H9 (cell line): ENCODE results near the gene H2AZ2. TPM values are rescaled to one million over a fixed set of nuclear protein-coding genes. Genes with fewer than 3 reads are reported as not detected.

Experiments used
- DNase-seq: peaks from one replicate; pipeline ENCODE4 v3.0.0-alpha.2; 2017
- H2AFZ ChIP-seq: one replicate; pipeline ENCODE4 v1.6.1; 2013; ENCODE audit warnings: mild to moderate bottlenecking, low read length, control low read depth, moderate library complexity
- H2AK5ac ChIP-seq: 2 replicates; pipeline ENCODE4 v1.6.1; 2013; ENCODE audit warnings: low read length, control low read depth, mixed read lengths; ENCODE audit not compliant: insufficient read length
- H2BK120ac ChIP-seq: one replicate; pipeline ENCODE4 v1.6.1; 2013; ENCODE audit warnings: low read depth, mild to moderate bottlenecking, low read length, control low read depth, inconsistent platforms; ENCODE audit not compliant: poor library complexity, severe bottlenecking
- H2BK12ac ChIP-seq: 2 replicates; pipeline ENCODE4 v1.6.1; 2013; ENCODE audit warnings: low read length, control low read depth, mixed read lengths, low read depth; ENCODE audit not compliant: insufficient read length
- H2BK15ac ChIP-seq: 2 replicates; pipeline ENCODE4 v1.6.1; 2013; ENCODE audit warnings: low read depth, low read length, control low read depth
- H2BK20ac ChIP-seq: one replicate; pipeline ENCODE4 v1.6.1; 2013; ENCODE audit warnings: low read depth, mild to moderate bottlenecking, low read length, control low read depth, inconsistent platforms; ENCODE audit not compliant: poor library complexity, severe bottlenecking
- H2BK5ac ChIP-seq: 2 replicates; pipeline ENCODE4 v1.6.1; 2013; ENCODE audit warnings: low read length, control low read depth, mixed read lengths; ENCODE audit not compliant: insufficient read length
- H3K14ac ChIP-seq: 2 replicates; pipeline ENCODE4 v1.6.1; 2013; ENCODE audit warnings: low read length, control low read depth; ENCODE audit not compliant: insufficient read depth
- H3K18ac ChIP-seq: 2 replicates; pipeline ENCODE4 v1.6.1; 2013; ENCODE audit warnings: low read depth, mild to moderate bottlenecking, mixed read lengths, low read length, control low read depth; ENCODE audit not compliant: insufficient read length
- H3K23ac ChIP-seq: 2 replicates; pipeline ENCODE4 v1.6.1; 2013; ENCODE audit warnings: low read length, control low read depth, mixed read lengths, low read depth; ENCODE audit not compliant: insufficient read length
- H3K23me2 ChIP-seq: 2 replicates; pipeline ENCODE4 v1.6.1; 2013; ENCODE audit warnings: low read depth, mild to moderate bottlenecking, mixed read lengths, low read length, control low read depth; ENCODE audit not compliant: insufficient read length, poor library complexity, severe bottlenecking
- H3K27ac ChIP-seq: 2 replicates; pipeline ENCODE4 v1.5.1; 2013; ENCODE audit warnings: low read length, control low read depth, mixed read lengths, low read depth; ENCODE audit not compliant: insufficient read length
- H3K27me3 ChIP-seq: 2 replicates; pipeline ENCODE4 v1.6.1; 2013; ENCODE audit warnings: low read length, control low read depth, inconsistent platforms; ENCODE audit not compliant: insufficient read depth
- H3K4ac ChIP-seq: 2 replicates; pipeline ENCODE4 v1.6.1; 2013; ENCODE audit warnings: low read depth, mild to moderate bottlenecking, control low read depth, inconsistent platforms, low read length, moderate library complexity
- H3K4me1 ChIP-seq: 2 replicates; pipeline ENCODE4 v1.6.1; 2013; ENCODE audit warnings: low read length, control low read depth, inconsistent platforms; ENCODE audit not compliant: insufficient read depth
- H3K4me2 ChIP-seq: 2 replicates; pipeline ENCODE4 v1.6.1; 2013; ENCODE audit warnings: low read length, control low read depth, mixed read lengths; ENCODE audit not compliant: insufficient read length, insufficient read depth
- H3K56ac ChIP-seq: 2 replicates; pipeline ENCODE4 v1.6.1; 2013; ENCODE audit warnings: low read depth, mild to moderate bottlenecking, mixed read lengths, low read length, control low read depth; ENCODE audit not compliant: insufficient read length
- H3K79me1 ChIP-seq: 2 replicates; pipeline ENCODE4 v1.6.1; 2013; ENCODE audit warnings: low read depth, mild to moderate bottlenecking, moderate library complexity, low read length, control low read depth, inconsistent platforms; ENCODE audit not compliant: insufficient read depth, poor library complexity, severe bottlenecking
- H3K79me2 ChIP-seq: 2 replicates; pipeline ENCODE4 v1.6.1; 2013; ENCODE audit warnings: low read length, control low read depth, inconsistent platforms; ENCODE audit not compliant: insufficient read depth
- H3K9ac ChIP-seq: 2 replicates; pipeline ENCODE4 v1.6.1; 2013; ENCODE audit warnings: low read length, control low read depth, mixed read lengths; ENCODE audit not compliant: insufficient read length; ENCODE audit errors: extremely low read depth
- H3K9me3 ChIP-seq: one replicate; pipeline ENCODE4 v1.6.1; 2013; ENCODE audit warnings: low read depth, low read length, inconsistent platforms; ENCODE audit not compliant: control insufficient read depth
- H3T11ph ChIP-seq: one replicate; pipeline ENCODE4 v1.6.1; 2013; ENCODE audit warnings: mild to moderate bottlenecking, low read length, control low read depth, inconsistent platforms
- H4K20me1 ChIP-seq: one replicate; pipeline ENCODE4 v1.6.1; 2013; ENCODE audit not compliant: control insufficient read depth, insufficient read length, insufficient read depth
- H4K5ac ChIP-seq: 2 replicates; pipeline ENCODE4 v1.6.1; 2013; ENCODE audit warnings: low read depth, mild to moderate bottlenecking, mixed read lengths, low read length, control low read depth; ENCODE audit not compliant: insufficient read length
- H4K8ac ChIP-seq: replicated peaks from 2 replicates; pipeline ENCODE4 v1.6.1; 2013; ENCODE audit warnings: low read length, control low read depth, mixed read lengths, low read depth; ENCODE audit not compliant: insufficient read length
- H4K91ac ChIP-seq: 2 replicates; pipeline ENCODE4 v1.6.1; 2013; ENCODE audit warnings: low read depth, mild to moderate bottlenecking, moderate library complexity, mixed read lengths, low read length, control low read depth; ENCODE audit not compliant: insufficient read length
- H3K27ac Mint-ChIP-seq, 3 experiments: 2 replicates in 2 of 3; 3 replicates in 1 of 3; pipeline ENCODE4 v1.8.0; 2020 to 2021; ENCODE audit warnings: mixed read lengths in 3 of 3, mild to moderate bottlenecking in 1 of 3, moderate library complexity in 1 of 3
- H3K27me3 Mint-ChIP-seq: 2 replicates; pipeline ENCODE4 v1.8.0; 2021; ENCODE audit warnings: low read depth, mild to moderate bottlenecking, moderate library complexity, mixed read lengths
- H3K36me3 Mint-ChIP-seq, 3 experiments: 2 replicates in 2 of 3; 3 replicates in 1 of 3; pipeline ENCODE4 v1.8.0; 2020 to 2021; ENCODE audit warnings: low read depth in 3 of 3, mixed read lengths in 3 of 3; ENCODE audit not compliant: insufficient read depth in 1 of 3
- H3K4me1 Mint-ChIP-seq, 2 experiments: 2 replicates each; pipeline ENCODE4 v1.8.0; 2020; ENCODE audit warnings: mixed read lengths in 2 of 2
- H3K4me3 Mint-ChIP-seq, 2 experiments: 2 replicates in 1 of 2; 3 replicates in 1 of 2; pipeline ENCODE4 v1.8.0; 2020 to 2021; ENCODE audit warnings: mild to moderate bottlenecking in 2 of 2, mixed read lengths in 2 of 2, moderate library complexity in 1 of 2
- H3K9me3 Mint-ChIP-seq, 2 experiments: 2 replicates in 1 of 2; 3 replicates in 1 of 2; pipeline ENCODE4 v1.8.0; 2020; ENCODE audit warnings: mild to moderate bottlenecking in 2 of 2, mixed read lengths in 2 of 2, moderate library complexity in 1 of 2
- CTCF ChIP-seq: fragments of 200-600 bp; sonication (generic); conservative IDR thresholded peaks from 3 replicates; pipeline ENCODE4 v1.8.0; 2021; ENCODE audit warnings: antibody characterized with exemption, mild to moderate bottlenecking
- WGBS: extraction: QIAGEN DNeasy Blood & Tissue Kit; methylation state at CpG from one replicate; pipeline ENCODE4 v1.1.7; 2013; ENCODE audit warnings: missing lambda C conversion rate, low lambda C conversion rate, mixed read lengths; ENCODE audit not compliant: insufficient read length; ENCODE audit errors: extremely low coverage; 5-methylcytosine and 5-hydroxymethylcytosine counted together
- total RNA-seq: library from RNA; stranded (reverse); gene quantifications from 2 replicates; pipeline ENCODE4 v1.2.1, GENCODE V29; 2021

The H2AZ2 gene
- total RNA-seq, 1 experiment from 2014 or later: 208 TPM

- no peak overlapping the region for H2BK15ac ChIP-seq
- H3K9me3 ChIP-seq: no peaks in the 10 kb centered on the region
- H4K5ac ChIP-seq: no peak overlapping the region
- no peaks in the 10 kb centered on the region for H3K27me3 ChIP-seq
- H3K9ac ChIP-seq: no peak overlapping the region
- H3K79me1 ChIP-seq: no peaks in the 10 kb centered on the region
- H3K23ac ChIP-seq: no peak overlapping the region
- no peak overlapping the region for H3K14ac ChIP-seq
- Mint-ChIP-seq H3K9me3 (no peaks in the 10 kb centered on the region), H3K27ac (peak overlapping the region in 2 of 3 experiments; percentile 74 to 93; a peak in 5 of 7 replicates), H3K4me3 (no peak overlapping the region), H3K4me1 (peaks cover 0 to 7% of the 10 kb centered on the region in 2 experiments; a peak in 2 of 4 replicates), H3K27me3 (no peaks in the 10 kb centered on the region), H3K36me3 (peaks cover 3 to 18% (median 18%) of the 10 kb centered on the region in 3 experiments)
- H3K56ac ChIP-seq: no peak overlapping the region
- H2AK5ac ChIP-seq: no peak overlapping the region
- H4K20me1 ChIP-seq: no peaks in the 10 kb centered on the region
- H3K4ac ChIP-seq: no peak overlapping the region
- no peak overlapping the region for H2BK12ac ChIP-seq
- no peak for TF ChIP-seq CTCF
- no peak overlapping the region for H3K27ac ChIP-seq
- H3K23me2 ChIP-seq: no peaks in the 10 kb centered on the region
- no peaks in the 10 kb centered on the region for H3K79me2 ChIP-seq
- DNase-seq: no peak
- no peak overlapping the region for H3K18ac ChIP-seq
- no peak overlapping the region for H2BK5ac ChIP-seq
- no peak overlapping the region for H4K91ac ChIP-seq
- no CpG with 5 or more reads among the region's 5 CpGs for WGBS
- H2BK20ac ChIP-seq: no peak overlapping the region
- H3T11ph ChIP-seq: no peak overlapping the region
- H3K4me2 ChIP-seq: no peak overlapping the region
- H2AFZ ChIP-seq: no peak overlapping the region
- H4K8ac ChIP-seq: no peak overlapping the region
- H3K4me1 ChIP-seq: no peaks in the 10 kb centered on the region
- no peak overlapping the region for H2BK120ac ChIP-seq
These were observed 24.6 kb downstream of the H2AZ2 start for GRCh38 chr7:44823255-44823781.
